ENCODE measurements around the gene PEX26. TPM values are rescaled to one million over a fixed set of nuclear protein-coding genes. Genes with fewer than 3 reads are reported as not detected.
"Not testable (repeated sequence)": the region's sequence is repeated elsewhere in the genome, so short reads cannot be mapped to it uniquely, and the experiment has no call there.

The PEX26 gene
- total RNA-seq, 4 donors from 2014 or later: 28.2 to 36.1 (median 31.2) TPM

- no peak for DNase-seq
- intact Hi-C loops (cut with DNase I; ENCODE audit: low total_unique reads): no loop called here
- Histone ChIP-seq H3K4me1 (no peaks in the 10 kb centered on the region), H3K27ac (no peak overlapping the region), H3K27me3 (no peaks in the 10 kb centered on the region), H3K36me3 (no peaks in the 10 kb centered on the region), H3K9me3 (no peaks in the 10 kb centered on the region), H3K4me3 (no peak overlapping the region)
- TF ChIP-seq POLR2A (IDR thresholded peaks at IDR 0.05) (no peak), CTCF (IDR thresholded peaks at IDR 0.05) (no peak)
Measured at GRCh38 chr22:18101536-18101935, 23.7 kb downstream of the PEX26 start.

GRCh38 chr22:18103527-18104269 is 25.9 kb downstream of the PEX26 start:
- intact Hi-C loops (cut with DNase I; ENCODE audit: low total_unique reads): no loop called here
- Histone ChIP-seq H3K27ac (no peak overlapping the region), H3K4me1 (no peaks in the 10 kb centered on the region)

GRCh38 chr22:18104566-18104965 is 26.8 kb downstream of the PEX26 start:
- DNase-seq: no peak
- no peaks in the 10 kb centered on the region for H3K27me3 ChIP-seq
- H3K36me3 ChIP-seq: no peaks in the 10 kb centered on the region
- H3K9me3 ChIP-seq: no peaks in the 10 kb centered on the region
- intact Hi-C loops (cut with DNase I; ENCODE audit: low total_unique reads): no loop called here
- TF ChIP-seq CTCF (IDR thresholded peaks at IDR 0.05) (no peak), POLR2A (IDR thresholded peaks at IDR 0.05) (no peak)
- no peak overlapping the region for H3K27ac ChIP-seq
- H3K4me1 ChIP-seq: no peaks in the 10 kb centered on the region
- H3K4me3 ChIP-seq: no peak overlapping the region

More at GRCh38 chr22:18103527-18104269, 25.9 kb downstream of the PEX26 start:
- Histone ChIP-seq H3K36me3 (no peaks in the 10 kb centered on the region), H3K4me3 (no peak overlapping the region), H3K9me3 (no peaks in the 10 kb centered on the region), H3K27me3 (no peaks in the 10 kb centered on the region)
- TF ChIP-seq CTCF (IDR thresholded peaks at IDR 0.05) (no peak), POLR2A (IDR thresholded peaks at IDR 0.05) (no peak)
- DNase-seq: no peak

DNA sequence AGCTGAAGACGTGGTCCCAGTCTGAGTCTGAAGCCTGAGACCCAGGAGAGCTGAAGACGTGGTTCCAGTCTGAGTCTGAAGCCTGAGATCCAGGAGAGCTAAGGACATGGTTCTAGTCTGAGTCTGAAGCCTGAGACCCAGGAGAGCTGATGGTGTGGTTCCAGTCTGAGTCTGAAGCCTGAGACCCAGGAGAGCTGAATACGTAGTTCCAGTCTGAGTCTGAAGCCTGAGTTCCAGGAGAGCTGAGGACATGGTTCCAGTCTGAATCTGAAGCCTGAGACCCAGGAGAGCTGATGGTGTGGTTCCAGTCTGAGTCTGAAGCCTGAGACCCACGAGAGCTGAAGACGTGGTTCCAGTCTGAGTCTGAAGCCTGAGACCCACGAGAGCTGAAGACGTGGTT is 28.2 kb downstream of the PEX26 start:
- H3K4me1 ChIP-seq; H3K36me3 ChIP-seq; H3K4me3 ChIP-seq; H3K27ac ChIP-seq; DNase-seq; H3K9me3 ChIP-seq; H3K27me3 ChIP-seq; intact Hi-C loops (cut with DNase I; ENCODE audit: low total_unique reads): not testable (repeated sequence)

- H3K36me3 ChIP-seq; H3K27ac ChIP-seq; H3K4me1 ChIP-seq; intact Hi-C loops (cut with DNase I; ENCODE audit: low total_unique reads); H3K9me3 ChIP-seq; DNase-seq; H3K27me3 ChIP-seq; H3K4me3 ChIP-seq: not testable (repeated sequence)
Measured at GRCh38 chr22:18106550-18107341, 29.0 kb downstream of the PEX26 start.

DNA sequence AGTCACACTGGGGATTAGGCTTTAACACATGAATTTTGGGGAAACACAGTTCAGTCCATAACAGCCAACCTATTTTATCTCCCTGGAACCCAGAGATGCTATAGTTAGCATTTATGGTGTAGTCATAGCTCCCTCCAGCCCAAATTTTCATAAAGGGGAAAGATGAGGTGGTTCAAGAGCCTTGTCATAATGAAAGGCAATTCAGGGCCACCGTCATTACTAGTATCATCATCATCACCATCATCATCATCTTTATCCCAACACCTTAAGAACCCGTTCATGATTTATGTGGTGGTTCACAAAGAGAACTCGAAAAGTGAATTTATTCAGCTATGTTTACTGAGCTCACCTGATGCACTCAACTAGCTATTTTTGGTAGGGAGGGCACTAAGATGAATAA is 30.4 kb downstream of the PEX26 start:
- TF ChIP-seq POLR2A (IDR thresholded peaks at IDR 0.05) (no peak), CTCF (IDR thresholded peaks at IDR 0.05) (no peak)
- H3K4me1 ChIP-seq: peaks cover 0 to 5% of the 10 kb centered on the region in 2 donors
- no peak for DNase-seq
- intact Hi-C loops (cut with DNase I; ENCODE audit: low total_unique reads): no loop called here
- H3K27me3 ChIP-seq: no peaks in the 10 kb centered on the region
- H3K27ac ChIP-seq: no peak overlapping the region
- no peaks in the 10 kb centered on the region for H3K36me3 ChIP-seq
- H3K4me3 ChIP-seq: no peak overlapping the region
- H3K9me3 ChIP-seq: no peaks in the 10 kb centered on the region
